HG02981 (cell line): ENCODE data around the gene SLC25A38.
"Not testable (repeated sequence)": the region's sequence is repeated elsewhere in the genome, so short reads cannot be mapped to it uniquely, and the experiment has no call there.

ENCODE experiments used
- ATAC-seq: cut with Tn5 transposase; IDR thresholded peaks from one replicate; pipeline ENCODE4 v1.9.1; 2021; ENCODE audit warnings: mild to moderate bottlenecking, moderate library complexity; ENCODE audit not compliant: unreplicated experiment

SLC25A38 gene, protein sequence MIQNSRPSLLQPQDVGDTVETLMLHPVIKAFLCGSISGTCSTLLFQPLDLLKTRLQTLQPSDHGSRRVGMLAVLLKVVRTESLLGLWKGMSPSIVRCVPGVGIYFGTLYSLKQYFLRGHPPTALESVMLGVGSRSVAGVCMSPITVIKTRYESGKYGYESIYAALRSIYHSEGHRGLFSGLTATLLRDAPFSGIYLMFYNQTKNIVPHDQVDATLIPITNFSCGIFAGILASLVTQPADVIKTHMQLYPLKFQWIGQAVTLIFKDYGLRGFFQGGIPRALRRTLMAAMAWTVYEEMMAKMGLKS

DNA sequence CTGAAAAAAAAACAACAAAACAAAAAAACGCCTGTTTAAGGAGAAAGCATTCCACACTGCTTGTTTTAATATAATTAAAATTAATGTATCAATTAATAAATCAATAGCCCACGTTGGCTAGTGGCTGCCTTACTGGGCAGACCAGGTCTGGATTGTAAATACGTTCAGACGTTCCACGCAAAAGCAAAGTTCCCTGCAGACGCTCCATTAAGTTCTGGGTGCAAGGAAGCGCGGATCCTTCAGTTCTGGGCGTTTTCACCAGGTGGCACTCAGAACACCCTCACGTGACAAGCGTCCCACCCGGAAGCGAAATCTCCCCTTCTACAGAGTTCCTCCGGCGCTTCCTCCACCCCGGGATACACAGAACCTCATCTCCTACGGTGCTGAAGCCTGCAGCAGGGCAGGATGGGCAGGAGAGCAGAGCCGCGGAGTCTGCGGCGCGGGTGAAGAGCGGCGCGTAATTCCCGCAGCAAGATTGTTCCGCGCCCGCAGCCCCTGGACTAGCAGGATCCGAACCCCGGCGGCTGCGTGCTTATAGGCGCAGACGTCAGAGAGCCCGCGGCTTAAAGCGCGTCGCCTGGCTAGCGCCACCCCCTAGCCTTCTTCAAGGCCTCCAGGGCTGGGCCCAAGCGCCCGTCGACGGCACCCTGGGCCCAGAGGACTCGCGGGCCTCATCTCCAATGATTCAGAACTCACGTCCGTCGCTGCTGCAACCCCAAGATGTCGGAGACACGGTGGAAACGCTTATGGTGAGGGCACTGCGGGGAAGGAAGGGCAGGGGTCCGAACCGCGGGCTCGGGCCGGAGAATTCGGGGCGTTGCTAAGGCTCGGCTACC lies at the start of gene SLC25A38:
Gene SLC25A38 (plus strand): TSS at position 326 of the 836 bp plus-strand sequence. CDS start 355 bp downstream, at position 681.
- peak; percentile 70 for ATAC-seq

DNA sequence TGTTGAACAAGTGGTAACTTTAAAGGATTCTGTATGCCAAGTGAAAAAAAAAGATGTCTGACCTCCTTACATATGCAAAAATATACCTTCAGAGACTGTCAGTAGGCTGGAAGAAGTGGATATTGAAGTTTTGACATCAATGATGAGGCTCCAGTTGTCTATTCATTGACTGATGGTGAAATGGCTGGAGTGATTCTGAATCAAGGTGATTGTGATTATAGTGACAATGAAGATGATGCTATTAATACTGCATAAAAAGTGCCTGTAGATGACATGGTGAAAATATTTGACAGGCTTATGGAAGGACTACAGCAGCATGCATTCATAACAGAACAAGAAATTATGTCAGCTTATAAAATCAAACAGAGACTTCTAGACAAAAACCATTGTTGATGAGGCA lies 49.6 kb upstream of the SLC25A38 start:
- no peak for ATAC-seq

DNA sequence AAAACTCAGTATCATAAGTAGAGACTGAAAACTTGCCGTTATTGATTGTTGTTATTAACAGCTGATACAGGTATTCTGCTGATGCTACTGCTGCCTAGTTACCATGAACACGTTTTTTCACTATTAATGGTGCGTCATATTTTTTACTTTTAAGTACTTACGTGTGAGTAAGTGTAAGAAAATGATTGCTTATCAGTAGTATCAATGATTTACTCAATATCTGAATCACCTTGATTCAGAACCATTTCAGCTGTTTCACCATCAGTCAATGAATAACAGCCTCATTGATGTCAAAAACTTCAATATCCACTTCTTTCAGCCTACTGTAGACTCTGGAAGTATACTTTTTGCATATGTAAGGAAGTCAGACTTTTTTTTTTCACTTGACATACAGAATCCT lies 49.0 kb upstream of the SLC25A38 start:
- ATAC-seq, result no peak

DNA sequence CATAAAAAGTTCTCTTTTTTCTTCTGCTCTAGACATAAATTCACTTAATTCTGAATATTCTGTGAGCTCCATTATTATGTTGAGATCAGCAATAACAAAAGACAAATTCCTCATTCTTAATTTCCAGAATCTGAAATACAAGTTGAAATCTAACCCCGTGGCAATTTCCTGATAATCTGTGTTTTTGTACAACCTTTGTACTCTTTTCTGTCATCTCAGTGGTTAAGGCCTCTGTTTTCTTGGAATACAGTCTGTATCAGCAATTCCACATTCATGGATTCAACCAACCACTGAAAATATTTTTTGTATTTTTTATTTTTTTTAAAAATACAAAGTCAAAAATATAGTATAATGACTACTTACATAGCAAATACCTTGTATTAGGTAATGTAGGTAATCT lies 45.0 kb upstream of the SLC25A38 start:
- no peak for ATAC-seq

DNA sequence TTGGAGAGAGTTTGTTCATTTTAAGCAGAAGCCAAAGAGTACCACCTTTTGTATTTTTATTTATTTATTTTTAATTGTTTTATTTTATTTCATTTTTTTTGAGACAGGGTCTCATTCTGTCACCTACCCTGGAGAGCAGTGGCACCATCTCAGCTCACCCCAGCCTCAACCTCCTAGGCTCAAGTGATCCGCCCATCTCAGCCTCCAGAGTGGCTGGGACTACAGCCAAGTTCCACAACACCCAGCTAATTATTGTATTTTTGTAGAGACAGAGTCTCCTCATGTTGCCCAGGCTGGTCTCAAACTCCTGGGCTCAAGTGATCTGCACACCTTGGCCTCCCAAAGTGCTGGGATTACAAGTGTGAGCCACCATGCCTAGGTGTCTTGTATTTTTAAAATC lies 44.1 kb upstream of the SLC25A38 start:
- ATAC-seq, result no peak

DNA sequence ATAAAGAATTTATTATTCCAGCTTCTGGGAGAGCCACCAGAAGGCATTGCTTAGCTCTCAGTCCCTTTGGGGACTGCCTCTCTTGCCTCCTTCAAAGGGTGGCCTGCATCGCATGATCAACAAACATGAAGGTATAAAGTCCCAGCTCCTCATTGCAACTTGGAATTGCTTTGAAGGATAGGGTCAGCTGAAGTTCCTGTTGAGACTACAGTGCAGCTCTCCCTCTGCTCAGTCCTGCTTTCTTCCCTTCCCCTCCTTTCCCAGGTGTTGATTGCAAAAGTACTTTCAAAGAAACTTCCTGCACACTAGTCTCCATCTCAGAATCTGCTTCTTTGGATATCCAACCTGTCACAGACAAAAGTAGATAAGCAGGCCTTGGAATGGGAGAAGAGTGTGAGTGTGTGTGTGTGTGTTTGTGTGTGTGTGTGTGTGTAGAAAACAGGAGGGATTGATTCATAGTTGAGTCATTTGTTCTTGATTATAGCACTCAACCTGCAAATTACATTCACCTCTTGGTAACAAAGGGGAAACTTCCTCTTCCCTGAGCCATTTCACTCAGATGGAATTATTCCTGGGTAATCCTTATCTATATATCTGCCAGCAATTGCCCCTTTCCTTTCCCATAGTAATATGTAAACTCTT lies 40.0 kb upstream of the SLC25A38 start:
- ATAC-seq, result no peak

DNA sequence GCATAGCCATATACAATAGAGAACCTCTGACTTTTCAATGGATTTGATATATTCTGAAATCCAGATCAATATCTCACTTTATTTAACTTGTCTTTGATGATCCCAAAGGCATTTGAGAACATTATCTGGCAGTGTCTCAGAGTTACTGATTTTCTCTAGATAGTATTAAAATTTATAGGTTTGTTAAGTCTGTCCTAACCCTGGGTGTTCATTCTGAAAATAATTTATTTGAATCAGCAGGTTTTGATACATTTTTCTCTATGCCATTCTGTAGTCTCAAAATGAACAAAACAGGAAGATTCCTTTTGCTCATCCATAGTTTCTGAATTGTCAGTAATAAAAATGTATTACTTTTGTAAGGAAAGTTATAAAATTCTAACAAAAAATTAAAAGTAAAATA lies 39.4 kb upstream of the SLC25A38 start:
- no peak for ATAC-seq

DNA sequence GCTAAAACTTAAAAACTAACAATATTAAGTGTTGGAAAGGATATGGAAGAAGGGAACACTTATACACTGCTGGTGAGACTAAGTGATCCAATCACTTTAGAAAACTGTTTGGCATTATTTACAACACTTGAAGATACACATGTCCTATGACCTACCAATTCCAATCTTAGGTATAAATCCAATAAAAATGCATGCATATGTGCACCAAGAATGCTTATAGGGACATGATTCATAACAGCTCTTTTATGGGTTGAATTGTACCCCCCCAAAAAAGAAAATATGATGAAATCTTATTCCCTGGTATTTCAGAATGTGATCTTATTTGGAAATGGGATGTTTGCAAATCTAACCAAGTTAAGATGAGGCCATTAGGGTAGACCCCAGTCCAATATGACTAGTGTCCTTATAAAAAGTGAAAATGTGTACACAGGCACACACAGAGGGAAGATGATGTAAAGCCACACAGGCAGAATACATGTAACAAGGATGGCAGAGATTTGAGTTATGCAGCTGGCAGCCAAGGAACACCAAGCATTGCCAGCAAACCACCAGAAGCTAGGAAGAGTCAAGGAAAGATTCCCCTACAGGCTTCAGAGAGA lies 38.3 kb upstream of the SLC25A38 start:
- ATAC-seq, result no peak

DNA sequence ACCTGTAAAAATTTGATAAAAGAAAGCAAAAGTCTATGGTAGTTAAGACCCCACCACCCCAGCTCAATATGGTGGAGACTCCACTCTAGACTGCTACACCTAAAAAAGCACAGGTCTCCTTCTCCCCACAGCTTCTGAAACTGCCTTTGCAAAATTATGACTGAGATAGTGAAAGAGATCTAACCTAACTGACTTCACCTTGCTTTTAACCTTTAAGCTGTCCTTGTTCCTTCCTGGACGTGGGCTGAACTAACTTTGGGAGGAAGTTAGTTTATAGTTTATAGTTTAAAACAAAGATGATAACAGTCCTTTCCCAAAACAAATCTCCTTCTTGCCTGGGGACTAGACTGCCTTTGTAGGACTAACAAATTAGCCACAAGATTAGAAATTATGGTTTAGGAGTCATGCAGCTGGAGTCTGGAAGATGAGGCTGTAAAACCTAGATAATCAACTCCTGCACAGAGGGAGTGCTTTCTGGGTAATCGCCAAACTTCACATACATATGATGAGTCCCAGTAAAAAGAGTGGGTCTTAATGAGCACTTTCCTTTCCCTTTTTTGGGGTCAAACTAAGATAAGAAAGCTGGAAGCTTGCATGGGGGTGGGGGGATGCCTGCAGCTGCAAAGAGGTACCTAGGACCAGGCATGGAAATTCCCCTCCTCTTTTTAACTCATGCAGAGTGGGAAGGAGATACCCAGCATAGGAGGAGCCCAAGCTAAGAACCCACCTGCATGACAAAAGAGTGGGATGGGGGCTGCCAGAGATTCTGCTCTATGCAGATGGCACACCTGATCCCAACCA lies 36.2 kb upstream of the SLC25A38 start:
- peak; percentile 85 for ATAC-seq

DNA sequence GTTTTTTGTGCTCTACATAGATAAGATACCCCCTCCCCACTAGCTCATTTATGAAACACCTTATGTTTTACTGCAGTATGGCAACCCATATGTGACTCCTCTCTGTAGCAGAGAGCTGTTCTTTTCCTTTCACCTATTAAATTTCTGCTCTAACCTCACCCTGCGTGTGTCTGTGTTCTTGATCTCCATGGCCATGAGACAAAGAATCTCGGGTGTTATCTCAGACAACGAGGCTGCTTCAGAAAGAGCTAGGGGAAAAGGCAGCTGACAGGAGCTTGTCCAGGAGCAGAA lies 35.6 kb upstream of the SLC25A38 start:
- ATAC-seq, result no peak

DNA sequence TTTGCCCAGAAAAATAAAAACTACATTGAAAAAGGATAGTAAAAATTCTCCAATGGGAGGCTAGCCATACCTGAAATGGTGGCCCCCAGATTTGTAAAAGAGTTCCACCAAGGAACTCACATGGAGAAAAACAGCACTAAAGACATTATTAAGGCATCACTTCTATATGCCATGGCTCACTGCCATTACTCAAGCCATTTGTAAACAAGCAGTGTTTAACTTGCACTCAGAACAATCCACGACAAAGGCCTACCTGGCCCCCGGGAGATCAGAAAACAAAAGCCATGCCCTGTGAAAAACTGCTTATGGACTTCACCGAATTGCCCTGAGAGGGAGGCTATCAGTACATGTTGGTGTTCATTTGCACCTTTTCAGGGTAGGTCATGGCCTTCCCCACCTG lies 34.1 kb upstream of the SLC25A38 start:
- no peak for ATAC-seq

DNA sequence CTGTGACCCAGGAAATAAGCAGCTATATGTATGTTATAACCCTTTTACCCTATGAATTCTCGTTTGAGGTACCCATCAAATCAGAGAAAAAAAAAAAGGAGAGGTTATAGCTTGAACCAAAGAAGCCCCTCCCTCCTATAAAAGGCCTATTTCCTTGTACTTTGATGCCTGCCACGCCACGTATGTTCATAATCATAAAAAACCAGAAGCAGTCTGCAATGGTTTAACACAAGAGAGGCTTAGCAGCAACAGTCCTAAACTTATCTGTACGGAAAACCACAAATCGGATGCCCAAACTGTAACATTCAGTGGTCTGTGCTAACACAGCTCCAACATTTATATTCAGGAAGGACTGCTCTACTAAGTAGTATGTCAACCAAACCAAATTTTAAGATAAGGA lies 32.5 kb upstream of the SLC25A38 start:
- ATAC-seq, result no peak

DNA sequence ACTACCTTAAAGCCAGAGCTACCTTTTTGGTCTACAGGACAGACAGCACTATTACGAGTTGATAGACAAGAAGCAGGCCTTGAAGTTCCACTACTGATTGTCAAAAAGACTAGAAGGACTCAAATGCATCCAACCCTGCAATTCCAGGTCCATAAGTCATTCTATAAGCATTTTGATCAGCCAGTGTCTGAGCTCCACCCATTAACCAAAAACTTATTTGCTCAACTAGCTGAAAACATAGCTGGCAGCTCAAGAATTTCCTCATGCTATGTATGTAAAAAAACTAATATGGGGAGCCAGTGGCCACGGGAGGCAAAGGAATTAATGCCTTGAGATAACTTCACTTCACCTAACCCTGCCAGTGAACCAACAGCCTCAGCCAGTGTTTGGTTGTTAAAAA lies 32.0 kb upstream of the SLC25A38 start:
- ATAC-seq, result not testable (repeated sequence)

DNA sequence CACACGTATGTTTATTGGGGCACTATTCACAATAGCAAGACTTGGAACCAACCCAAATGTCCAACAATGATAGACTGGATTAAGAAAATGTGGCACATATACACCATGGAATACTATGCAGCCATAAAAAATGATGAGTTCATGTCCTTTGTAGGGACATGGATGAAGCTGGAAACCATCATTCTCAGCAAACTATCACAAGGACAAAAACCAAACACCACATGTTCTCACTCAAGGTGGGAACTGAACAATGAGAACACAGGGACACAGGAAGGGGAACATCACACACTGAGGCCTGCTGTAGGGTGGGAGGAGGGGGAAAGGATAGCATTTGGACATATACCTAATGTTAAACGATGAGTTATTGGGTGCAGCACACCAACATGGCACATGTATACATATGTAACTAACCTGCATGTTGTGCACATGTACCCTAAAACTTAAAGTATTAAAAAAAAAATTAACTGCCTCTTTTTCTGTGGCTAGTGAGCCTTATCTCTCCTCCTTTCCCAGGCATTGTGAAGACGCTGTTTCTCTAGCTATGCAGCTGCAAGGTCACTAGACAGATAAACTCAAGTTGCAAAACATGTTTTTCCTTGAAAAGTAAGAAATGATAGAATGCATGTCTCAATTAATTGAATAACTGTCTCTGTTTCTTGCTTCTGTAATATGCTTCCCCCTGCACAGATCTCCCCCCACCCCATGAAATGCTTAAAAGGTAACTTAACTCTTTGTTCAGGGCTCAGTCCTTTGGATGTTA lies 29.8 kb upstream of the SLC25A38 start:
- ATAC-seq, result not testable (repeated sequence)

DNA sequence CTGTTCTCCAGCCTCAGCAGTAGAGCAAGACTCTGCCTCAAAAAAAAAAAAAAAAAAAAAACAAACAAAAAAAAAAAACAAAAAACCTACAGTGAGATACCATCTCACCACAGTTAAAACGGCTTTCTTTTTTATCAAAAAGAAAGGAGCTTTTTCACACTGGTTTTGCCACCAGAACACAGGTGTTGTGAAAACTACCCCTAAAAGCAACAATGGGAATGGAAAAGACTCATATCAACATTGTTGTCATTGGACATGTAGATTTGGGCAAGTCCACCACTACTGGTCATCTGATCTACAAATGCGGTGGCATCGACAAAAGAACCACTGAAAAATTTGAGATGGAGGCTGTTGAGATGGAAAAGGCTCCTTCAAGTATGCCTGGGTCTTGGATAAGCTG lies 24.8 kb upstream of the SLC25A38 start:
- no peak for ATAC-seq

DNA sequence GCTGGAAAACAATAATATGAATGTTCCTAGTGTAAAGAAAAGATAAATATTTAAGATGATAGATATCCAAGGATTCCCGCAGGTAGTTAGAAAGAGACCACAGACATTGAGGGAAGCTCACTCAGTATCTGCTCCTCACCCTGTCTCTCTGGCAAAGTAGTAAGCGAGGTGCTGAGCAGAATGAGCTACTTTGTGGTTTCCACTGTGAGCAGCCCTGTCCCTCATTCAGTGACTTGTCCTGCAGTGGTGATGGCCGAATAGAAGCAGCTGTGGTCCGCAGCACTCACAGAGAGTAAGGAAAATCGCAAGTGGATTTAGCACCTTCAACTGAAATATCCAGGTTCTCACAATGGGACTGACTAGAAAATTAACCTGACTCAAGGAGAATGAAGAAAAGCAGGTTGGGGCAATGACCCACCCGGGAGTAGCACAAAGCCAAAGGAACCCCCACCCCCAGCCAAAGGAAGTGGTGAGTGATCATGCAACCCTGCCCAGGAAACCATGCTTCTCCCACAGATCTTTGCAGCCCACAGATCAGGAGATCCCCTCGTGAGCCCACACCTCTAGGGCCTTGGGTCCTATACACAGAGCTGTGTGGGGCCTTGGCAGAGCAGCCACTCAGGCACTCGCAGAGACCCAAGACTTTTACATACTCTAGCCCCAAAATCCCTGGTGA lies 21.8 kb upstream of the SLC25A38 start:
- peak; percentile 70 for ATAC-seq

DNA sequence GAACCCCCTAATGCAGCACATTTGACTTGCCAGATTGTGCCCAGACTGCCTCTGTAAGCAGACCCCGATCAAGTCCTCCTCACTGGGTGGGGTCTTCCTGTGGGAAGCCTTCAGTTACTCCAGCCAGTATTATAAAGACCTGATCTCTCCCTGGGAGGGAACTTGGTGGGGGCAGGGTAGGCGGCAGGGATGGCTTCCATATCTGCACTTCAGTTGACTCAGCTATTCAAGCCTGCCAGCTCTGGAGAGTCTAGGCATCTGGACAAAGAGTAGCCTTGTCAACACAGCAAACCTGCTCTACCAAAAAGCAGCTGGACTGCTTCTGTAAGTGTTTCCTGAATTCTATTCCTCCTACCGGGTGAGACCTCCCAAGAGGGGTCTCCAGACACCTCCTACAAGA lies 21.0 kb upstream of the SLC25A38 start:
- no peak for ATAC-seq

DNA sequence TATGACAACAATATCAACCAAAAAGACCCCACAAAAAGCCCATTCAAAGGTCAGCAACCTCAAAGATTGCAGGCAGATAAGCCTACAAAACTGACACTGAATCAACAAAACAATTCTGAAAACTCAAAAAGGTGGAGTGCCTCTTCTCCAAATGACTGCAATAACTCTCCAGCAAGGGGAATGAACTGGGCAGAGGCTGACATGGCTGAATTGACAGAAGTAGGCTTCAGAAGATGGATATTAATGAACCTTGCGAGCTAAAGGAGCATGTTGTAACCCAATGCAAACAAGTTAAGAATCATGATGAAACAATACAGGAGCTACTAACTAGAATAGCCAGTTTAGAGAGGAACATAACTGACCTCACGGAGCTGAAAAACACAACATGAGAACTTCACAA lies 20.4 kb upstream of the SLC25A38 start:
- no peak for ATAC-seq

DNA sequence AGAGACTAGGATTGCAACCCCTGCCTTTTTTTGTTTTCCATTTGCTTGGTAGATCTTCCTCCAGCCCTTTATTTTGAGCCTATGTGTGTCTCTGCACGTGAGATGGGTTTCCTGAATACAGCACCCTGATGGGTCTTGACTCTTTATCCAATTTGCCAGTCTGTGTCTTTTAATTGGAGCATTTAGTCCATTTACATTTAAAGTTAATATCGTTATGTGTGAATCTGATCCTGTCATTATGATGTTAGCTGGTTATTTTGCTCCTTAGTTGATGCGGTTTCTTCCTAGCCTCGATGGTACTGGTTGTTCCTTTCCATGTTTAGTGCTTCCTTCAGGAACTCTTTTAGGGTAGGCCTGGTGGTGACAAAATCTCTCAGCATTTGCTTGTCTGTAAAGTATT lies 12.7 kb upstream of the SLC25A38 start:
- not testable (repeated sequence) for ATAC-seq

DNA sequence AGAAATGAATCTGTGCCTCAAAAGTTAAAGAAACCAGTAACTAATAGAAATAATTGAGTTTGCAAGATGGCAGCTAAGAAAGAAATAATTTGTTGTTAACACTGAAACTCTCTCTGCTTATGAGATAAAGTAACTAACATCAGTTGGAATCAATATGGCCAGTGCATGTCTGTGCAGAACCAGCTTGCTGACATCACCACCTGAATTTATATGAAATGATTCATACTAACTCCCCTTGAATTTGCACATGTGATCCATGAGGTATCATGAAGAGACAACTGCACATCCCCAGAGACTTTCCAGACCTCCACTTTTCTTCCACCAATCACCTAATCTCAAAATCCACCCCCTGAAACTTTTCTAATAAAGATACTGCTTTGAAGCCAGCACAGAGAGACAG lies 10.3 kb upstream of the SLC25A38 start:
- no peak for ATAC-seq
